Gastrocnemius medialis (tissue), 4 donors: ENCODE measurements around the gene MAEA.

Source experiments
- POLR2A ChIP-seq, 2 donors: fragments of 450-650 bp; IDR thresholded peaks; one replicate each; pipeline ENCODE4 v1.6.1; 2017; ENCODE audit warnings: antibody characterized with exemption in 2 of 2, mild to moderate bottlenecking in 2 of 2, moderate library complexity in 2 of 2
- TF ChIP-seq, protein P1 (sequence below), 5 experiments: fragments of 450-650 bp in 3 of 5; fragments of 200-600 bp in 2 of 5; sonication (generic) in 2 of 5; IDR thresholded peaks in 4 of 5; conservative IDR thresholded peaks in 1 of 5; 1 replicate in 4 of 5; 2 replicates in 1 of 5; pipeline ENCODE4 v1.5.1; 2016 to 2019; ENCODE audit warnings: antibody characterized with exemption in 5 of 5, mild to moderate bottlenecking in 3 of 5, moderate library complexity in 3 of 5

- TF ChIP-seq, protein P1, sequence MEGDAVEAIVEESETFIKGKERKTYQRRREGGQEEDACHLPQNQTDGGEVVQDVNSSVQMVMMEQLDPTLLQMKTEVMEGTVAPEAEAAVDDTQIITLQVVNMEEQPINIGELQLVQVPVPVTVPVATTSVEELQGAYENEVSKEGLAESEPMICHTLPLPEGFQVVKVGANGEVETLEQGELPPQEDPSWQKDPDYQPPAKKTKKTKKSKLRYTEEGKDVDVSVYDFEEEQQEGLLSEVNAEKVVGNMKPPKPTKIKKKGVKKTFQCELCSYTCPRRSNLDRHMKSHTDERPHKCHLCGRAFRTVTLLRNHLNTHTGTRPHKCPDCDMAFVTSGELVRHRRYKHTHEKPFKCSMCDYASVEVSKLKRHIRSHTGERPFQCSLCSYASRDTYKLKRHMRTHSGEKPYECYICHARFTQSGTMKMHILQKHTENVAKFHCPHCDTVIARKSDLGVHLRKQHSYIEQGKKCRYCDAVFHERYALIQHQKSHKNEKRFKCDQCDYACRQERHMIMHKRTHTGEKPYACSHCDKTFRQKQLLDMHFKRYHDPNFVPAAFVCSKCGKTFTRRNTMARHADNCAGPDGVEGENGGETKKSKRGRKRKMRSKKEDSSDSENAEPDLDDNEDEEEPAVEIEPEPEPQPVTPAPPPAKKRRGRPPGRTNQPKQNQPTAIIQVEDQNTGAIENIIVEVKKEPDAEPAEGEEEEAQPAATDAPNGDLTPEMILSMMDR (IDR thresholded peaks at IDR 0.05 in 4 of 5, conservative IDR thresholded peaks at IDR 0.05 in 1 of 5) = no peak
- TF ChIP-seq POLR2A (IDR thresholded peaks at IDR 0.05) = no peak
Observed at GRCh38 chr4:1332686-1333085, 43.0 kb downstream of the MAEA start.
